GM12872 (cell line): ENCODE results near the gene RGS4.

Source experiments
- TF ChIP-seq, protein P1 (sequence below): IDR thresholded peaks from 3 replicates; pipeline ENCODE4 v1.5.1; 2011; ENCODE audit warnings: low read depth, mild to moderate bottlenecking, low read length, moderate library complexity; ENCODE audit not compliant: insufficient read depth

The RGS4 gene

DNA sequence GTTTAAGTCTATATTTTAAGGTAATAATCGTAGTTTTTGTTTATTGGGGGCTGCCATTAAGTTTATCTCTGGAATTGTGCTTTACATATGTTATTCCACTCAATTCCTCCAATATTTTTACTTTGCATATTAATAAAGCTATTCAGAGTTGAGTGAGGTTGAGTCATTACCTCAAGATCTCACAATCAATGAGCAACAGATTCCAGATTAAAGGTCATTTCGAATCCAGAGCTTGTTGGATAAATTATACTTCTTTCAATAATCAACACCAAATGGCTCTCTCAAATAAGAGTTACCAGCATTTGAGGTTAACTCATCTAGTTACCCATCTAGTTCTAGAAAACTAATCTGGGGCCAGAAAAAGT lies 16.7 kb downstream of the RGS4 start:
- TF ChIP-seq, protein P1, sequence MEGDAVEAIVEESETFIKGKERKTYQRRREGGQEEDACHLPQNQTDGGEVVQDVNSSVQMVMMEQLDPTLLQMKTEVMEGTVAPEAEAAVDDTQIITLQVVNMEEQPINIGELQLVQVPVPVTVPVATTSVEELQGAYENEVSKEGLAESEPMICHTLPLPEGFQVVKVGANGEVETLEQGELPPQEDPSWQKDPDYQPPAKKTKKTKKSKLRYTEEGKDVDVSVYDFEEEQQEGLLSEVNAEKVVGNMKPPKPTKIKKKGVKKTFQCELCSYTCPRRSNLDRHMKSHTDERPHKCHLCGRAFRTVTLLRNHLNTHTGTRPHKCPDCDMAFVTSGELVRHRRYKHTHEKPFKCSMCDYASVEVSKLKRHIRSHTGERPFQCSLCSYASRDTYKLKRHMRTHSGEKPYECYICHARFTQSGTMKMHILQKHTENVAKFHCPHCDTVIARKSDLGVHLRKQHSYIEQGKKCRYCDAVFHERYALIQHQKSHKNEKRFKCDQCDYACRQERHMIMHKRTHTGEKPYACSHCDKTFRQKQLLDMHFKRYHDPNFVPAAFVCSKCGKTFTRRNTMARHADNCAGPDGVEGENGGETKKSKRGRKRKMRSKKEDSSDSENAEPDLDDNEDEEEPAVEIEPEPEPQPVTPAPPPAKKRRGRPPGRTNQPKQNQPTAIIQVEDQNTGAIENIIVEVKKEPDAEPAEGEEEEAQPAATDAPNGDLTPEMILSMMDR, result no peak

DNA sequence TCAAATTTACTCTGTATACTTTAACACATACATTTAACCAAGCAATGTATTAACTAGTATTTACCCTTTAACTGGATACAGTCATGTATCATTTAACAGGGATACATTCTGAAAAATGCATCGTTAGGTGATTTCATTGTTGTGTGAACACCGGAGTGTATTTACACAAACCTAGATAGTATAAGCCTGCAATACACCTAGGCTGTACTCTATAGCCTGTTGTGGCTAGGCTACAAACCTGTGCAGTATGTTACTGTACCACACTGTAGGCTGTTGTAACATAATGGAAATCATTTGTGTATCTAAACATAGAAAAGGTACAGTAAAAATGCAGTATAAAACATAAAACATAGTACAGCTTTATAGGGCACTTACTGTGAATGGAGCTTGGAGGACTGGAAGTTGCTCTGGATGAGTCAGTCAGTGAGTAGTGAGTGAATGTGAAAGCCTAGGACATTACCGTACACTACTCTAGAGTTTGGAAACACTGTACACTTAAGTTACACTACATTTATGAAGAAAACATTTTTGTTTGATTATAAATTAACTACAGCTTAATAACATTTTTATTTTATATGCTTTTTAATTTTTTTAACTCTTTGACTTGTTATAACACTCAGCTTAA lies 21.3 kb downstream of the RGS4 start:
- TF ChIP-seq, protein P1, result no peak

DNA sequence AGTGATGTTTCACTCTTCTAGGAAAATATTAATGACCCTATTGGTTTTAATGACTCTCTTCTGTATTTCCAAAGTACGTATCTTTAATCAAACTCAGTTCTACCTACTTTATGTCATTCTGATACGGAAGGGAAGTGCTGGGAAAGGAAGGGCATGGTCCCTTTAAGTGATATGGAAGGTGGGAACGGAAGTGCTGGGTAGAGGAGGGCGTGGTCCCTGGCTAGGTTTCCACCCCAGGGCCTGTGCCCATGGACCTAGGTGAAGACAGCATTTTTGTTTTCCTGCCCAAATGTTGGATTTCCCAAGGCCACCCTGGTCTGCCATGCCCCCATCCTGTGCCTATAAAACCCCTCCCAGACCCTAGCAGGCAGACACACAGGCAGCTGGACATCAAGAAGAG lies 24.0 kb downstream of the RGS4 start:
- TF ChIP-seq, protein P1, result no peak

DNA sequence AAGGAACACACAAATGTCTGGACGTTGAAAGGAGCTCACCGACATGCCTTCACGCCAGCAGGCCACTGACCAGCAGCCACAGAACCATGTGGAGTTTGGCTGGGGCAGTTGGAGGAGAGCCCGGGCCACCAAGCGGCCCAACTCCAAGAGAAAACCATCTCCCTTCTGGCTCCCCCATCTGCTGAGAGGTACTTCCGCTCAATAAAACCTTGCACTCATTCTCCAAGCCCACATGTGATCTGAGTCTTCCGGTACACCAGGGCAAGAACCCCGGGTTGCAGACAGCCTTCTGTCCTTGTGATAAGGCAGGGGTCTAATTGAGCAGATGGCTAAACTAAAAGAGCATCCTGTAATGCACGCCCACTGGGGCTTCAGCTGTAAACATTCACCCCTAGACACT lies 24.4 kb downstream of the RGS4 start:
- TF ChIP-seq, protein P1, result no peak

DNA sequence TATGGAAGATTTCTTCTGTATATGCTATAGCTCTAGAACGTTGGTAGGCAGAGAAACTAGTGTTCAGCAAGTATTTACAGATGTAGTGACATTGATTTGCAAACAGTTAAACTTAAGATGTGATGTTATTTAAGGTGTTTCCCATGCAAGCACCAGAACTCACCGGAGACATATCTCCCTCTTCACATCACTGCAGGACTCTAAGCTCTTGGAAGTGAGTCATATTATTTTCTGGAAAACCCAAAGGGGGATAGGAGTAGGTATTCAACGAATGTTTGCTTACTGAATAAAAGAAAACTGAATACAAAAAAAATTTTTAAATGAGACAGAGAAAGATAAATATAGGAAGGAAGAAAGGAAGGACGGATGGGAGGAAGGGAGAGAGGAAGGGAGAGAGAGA lies 25.0 kb downstream of the RGS4 start:
- TF ChIP-seq, protein P1, result no peak

DNA sequence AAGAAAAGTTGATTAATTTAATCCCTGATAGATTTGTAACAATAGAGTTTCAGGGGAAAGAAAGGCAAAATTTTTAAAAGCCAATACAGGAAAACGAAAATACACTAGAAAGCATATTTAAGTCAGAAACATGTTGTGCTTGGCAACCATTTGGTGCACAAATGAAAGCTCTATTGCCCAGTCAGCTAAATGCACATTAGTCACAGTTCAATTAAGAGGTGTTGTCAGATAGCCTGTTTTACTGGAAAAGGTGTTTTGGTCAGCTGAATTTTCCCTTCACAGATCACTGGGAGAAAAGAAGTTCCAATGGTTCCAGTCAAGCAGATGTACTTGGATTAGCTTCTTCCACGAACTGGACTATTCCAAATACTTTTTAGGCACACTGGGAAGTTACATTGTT lies 25.4 kb downstream of the RGS4 start:
- TF ChIP-seq, protein P1, result no peak

DNA sequence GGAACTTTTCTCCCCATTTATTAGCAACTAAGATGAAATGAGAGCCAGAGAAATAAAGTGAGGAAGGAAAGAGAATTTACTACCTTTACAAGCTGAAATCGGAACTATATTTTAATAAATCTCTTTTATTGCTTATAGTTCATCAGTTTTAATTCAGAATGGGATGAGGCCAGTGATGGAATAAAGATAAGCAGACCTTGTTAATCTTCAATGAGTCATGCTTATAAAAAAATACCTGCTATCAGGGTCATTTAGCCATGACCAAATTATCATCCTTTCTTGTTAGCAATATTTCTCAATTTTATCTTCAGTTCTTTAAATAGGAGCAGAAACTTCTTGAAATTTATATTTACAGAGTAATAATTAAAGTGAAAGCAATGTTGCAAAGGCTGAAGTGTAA lies 26.1 kb downstream of the RGS4 start:
- TF ChIP-seq, protein P1, result no peak

DNA sequence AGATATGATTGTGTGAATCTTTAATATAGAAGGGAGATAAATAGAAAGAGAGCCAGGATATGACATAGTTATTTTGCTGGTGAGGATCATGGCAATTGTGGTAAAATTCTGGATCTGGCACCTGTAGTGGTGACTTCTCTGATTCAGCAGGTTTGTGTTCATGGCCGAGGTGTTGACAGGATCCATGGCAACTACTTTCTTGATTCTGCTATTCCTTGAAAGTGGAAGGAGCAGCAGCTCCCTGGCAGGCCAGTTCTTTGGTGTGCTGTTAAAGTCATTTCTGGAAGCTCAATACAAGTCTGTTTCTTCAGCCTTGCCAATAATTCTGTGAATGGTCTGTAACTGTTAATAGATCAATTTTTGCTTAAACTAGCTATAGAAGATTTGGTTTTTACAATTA lies 33.4 kb downstream of the RGS4 start:
- TF ChIP-seq, protein P1, result no peak
